GM10248 (cell line): Measurements from ENCODE around the gene TDRKH.

Experiments
- CTCF ChIA-PET: fragments of 300-600 bp; sonication (Branson Sonifier 250); formaldehyde crosslinking; extraction: SDS; loops from one replicate; lab custom pipeline; 2021; ENCODE audit warnings: antibody characterized with exemption; lab: Yijun Ruan, JAX
- POLR2A ChIA-PET: fragments of 350-650 bp; sonication (Branson Sonifier 250); formaldehyde crosslinking; extraction: SDS; loops from one replicate; lab custom pipeline; 2020; ENCODE audit warnings: antibody characterized with exemption; lab: Yijun Ruan, JAX
- DNase-seq: peaks from one replicate; pipeline ENCODE4 v3.0.0; 2012; ENCODE audit errors: extremely low spot score
- CTCF ChIP-seq: IDR thresholded peaks from 2 replicates; pipeline ENCODE4 v1.5.1; 2012; ENCODE audit warnings: mild to moderate bottlenecking, low read depth; ENCODE audit errors: extremely low read depth, missing control alignments, control extremely low read depth

TDRKH gene

DNA sequence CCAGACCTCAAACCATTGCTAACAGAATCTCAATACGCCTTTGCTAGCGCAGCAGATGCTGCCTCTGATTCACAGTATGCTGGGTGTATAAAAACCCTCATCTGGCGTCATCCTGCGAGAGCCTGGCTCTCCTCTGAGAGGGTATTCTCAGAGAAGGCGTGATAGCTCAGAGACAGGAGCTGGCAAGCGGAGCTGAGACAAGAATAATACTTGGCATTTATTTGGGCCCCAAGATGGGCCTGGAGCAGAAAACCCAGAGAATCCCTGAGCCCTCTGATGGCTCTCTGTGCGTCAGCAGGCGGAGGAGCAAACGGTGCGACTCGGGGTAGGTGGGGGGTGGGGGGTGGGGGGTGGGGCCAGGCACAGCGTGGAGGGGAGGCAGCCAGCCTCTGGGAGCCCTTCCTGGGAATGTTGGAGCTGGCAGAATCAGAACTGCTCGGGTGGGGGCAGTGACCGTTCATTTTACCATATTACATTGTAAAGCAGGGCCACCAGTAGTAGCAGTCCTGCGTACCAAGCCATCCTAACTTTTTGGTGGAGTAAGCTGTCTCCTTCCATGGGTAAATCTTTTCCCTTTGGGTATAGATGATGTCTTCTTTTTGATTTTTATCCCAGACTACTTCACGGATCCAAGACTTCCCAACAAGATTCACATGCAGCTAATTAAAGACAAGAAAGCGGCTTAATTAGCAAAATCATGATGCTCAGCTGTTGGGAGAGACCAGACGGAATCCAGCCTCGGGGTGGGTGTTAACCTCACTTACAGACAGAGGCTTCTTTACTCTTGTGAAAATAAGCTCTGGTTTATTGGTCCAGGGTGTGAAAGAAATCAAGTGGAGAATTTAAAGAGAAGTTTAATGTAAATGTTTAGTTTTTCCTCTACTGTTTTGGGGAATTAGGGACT lies 61.9 kb downstream of the TDRKH start:
- CTCF ChIA-PET: interaction anchor here (1.0 to 1.6 kb wide), 5 partner anchors 9 to 193 kb away, joined by 3 to 6 read pairs (median 3); no protein-coding TSS in a partner anchor
- TF ChIP-seq CTCF: no peak
- POLR2A ChIA-PET: no interaction called here
- no peak for DNase-seq

DNA sequence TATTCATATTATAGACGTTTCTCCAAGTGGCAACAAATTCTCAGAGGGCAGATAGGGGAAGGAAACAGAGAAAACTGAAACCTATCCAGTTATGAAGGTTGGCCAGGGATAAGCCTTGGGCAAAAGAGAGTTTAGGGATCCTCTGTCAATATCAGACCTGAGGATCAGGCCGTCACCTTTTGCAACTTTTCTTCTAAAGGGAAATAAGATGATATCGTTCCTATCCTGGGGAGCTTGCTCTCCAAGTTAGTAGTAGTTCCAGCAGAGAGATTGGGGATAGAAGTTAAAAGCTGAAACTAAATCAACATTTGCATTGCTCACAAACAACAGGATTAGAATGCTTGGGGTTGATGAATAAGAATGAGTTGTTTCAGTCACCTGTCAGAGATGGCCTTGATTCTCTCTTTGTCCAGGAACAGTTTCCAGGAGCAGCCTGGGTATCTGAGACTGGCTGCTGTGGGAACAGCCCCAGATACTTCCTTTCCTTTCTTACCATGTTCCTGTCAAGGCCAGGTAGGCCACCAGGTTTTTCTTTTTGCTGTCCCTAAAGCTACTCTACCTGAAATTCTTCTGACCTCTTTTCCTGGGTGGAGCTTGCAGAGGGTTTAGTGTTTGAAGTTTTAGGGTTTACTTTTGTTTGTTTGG lies 66.5 kb downstream of the TDRKH start:
- ChIA-PET CTCF (interaction anchor here (1.3 to 1.9 kb wide), 4 partner anchors 11 to 130 kb away, joined by 3 to 6 read pairs (median 6); no protein-coding TSS in a partner anchor), POLR2A (no interaction called here)
- TF ChIP-seq CTCF: no peak
- DNase-seq: no peak
